GM10248 (cell line): ENCODE data around the gene SLX4.

ENCODE experiments used
- CTCF ChIA-PET: fragments of 300-600 bp; sonication (Branson Sonifier 250); formaldehyde crosslinking; extraction: SDS; loops from one replicate; lab custom pipeline; 2021; ENCODE audit warnings: antibody characterized with exemption; lab: Yijun Ruan, JAX
- POLR2A ChIA-PET: fragments of 350-650 bp; sonication (Branson Sonifier 250); formaldehyde crosslinking; extraction: SDS; loops from one replicate; lab custom pipeline; 2020; ENCODE audit warnings: antibody characterized with exemption; lab: Yijun Ruan, JAX
- DNase-seq: peaks from one replicate; pipeline ENCODE4 v3.0.0; 2012; ENCODE audit errors: extremely low spot score
- CTCF ChIP-seq: IDR thresholded peaks from 2 replicates; pipeline ENCODE4 v1.5.1; 2012; ENCODE audit warnings: mild to moderate bottlenecking, low read depth; ENCODE audit errors: extremely low read depth, missing control alignments, control extremely low read depth

The SLX4 gene

GRCh38 chr16:3590736-3591435 lies 20.5 kb downstream of the SLX4 start:
- CTCF ChIA-PET = interaction anchor here (2.0 to 2.5 kb wide), 2 partner anchors 10 to 16 kb away, joined by 5 to 7 read pairs; no protein-coding TSS in a partner anchor
- DNase-seq = no peak
- POLR2A ChIA-PET = no interaction called here
- TF ChIP-seq CTCF = no peak

- ChIA-PET POLR2A (interaction anchor here (0.6 kb wide), 1 partner anchor 898 kb away, joined by 6 read pairs; no protein-coding TSS in a partner anchor), CTCF (interaction anchor here (2.0 to 2.5 kb wide), 2 partner anchors 10 to 17 kb away, joined by 5 to 7 read pairs; no protein-coding TSS in a partner anchor)
- no peak for TF ChIP-seq CTCF
Observed at GRCh38 chr16:3589991-3590701, 21.3 kb downstream of the SLX4 start.

GRCh38 chr16:3589441-3589921 lies 21.9 kb downstream of the SLX4 start:
- no peak for TF ChIP-seq CTCF
- ChIA-PET POLR2A (no interaction called here), CTCF (interaction anchor here (2.0 to 2.5 kb wide), 2 partner anchors 11 to 17 kb away, joined by 5 to 7 read pairs; no protein-coding TSS in a partner anchor)
- no peak for DNase-seq

More at GRCh38 chr16:3589991-3590701, 21.3 kb downstream of the SLX4 start:
- DNase-seq = no peak

GRCh38 chr16:3589001-3589400 lies 22.4 kb downstream of the SLX4 start:
- no peak for DNase-seq
- CTCF ChIA-PET = no interaction called here
- POLR2A ChIA-PET = no interaction called here
- no peak for TF ChIP-seq CTCF

- CTCF ChIA-PET = no interaction called here
Observed at GRCh38 chr16:3587547-3588110, 23.8 kb downstream of the SLX4 start.

More at GRCh38 chr16:3587547-3588110, 23.8 kb downstream of the SLX4 start:
- POLR2A ChIA-PET = no interaction called here
- peak; percentile 62 for DNase-seq
- no peak for TF ChIP-seq CTCF
